OCI-LY3 (cell line): ENCODE results near the gene SIL1.

Experiments used
- CTCF ChIP-seq: fragments of 200-600, 300-600 bp; sonication (generic); IDR thresholded peaks from 2 replicates; pipeline ENCODE4 v1.5.1; 2014; ENCODE audit warnings: antibody characterized with exemption, low read length, low read depth
- EZH2phosphoT487 ChIP-seq: fragments of 200-600 bp; shearing (Covaris generic); IDR thresholded peaks from 2 replicates; pipeline ENCODE4 v1.6.1; 2018; ENCODE audit warnings: antibody characterized with exemption, mixed run types, low read depth

- TF ChIP-seq CTCF (no peak), EZH2phosphoT487 (no peak)
Observed at GRCh38 chr5:138967791-138968448, 230.2 kb downstream of the SIL1 start.
